ENCODE results near the gene ANKH.
"Not testable (repeated sequence)": the region's sequence is repeated elsewhere in the genome, so short reads cannot be mapped to it uniquely, and the experiment has no call there.

Gene ANKH

GRCh38 chr5:14859150-14859549 is 12.4 kb downstream of the ANKH start:
- in situ Hi-C loops (cut with MboI; ENCODE audit: low sequenced_read_pairs) = no loop called here

- in situ Hi-C loops (cut with MboI; ENCODE audit: low sequenced_read_pairs) = no loop called here
Observed at GRCh38 chr5:14855366-14855765, 16.2 kb downstream of the ANKH start.

GRCh38 chr5:14854799-14855198 is 16.8 kb downstream of the ANKH start:
- in situ Hi-C loops (cut with MboI; ENCODE audit: low sequenced_read_pairs) = no loop called here

- in situ Hi-C loops (cut with MboI; ENCODE audit: low sequenced_read_pairs) = no loop called here
Observed at GRCh38 chr5:14853685-14854084, 17.9 kb downstream of the ANKH start.

GRCh38 chr5:14852779-14853178 is 18.8 kb downstream of the ANKH start:
- in situ Hi-C loops (cut with MboI; ENCODE audit: low sequenced_read_pairs) = no loop called here

GRCh38 chr5:14851999-14852526 is 19.5 kb downstream of the ANKH start:
- in situ Hi-C loops (cut with MboI; ENCODE audit: low sequenced_read_pairs) = no loop called here

- in situ Hi-C loops (cut with MboI; ENCODE audit: low sequenced_read_pairs) = no loop called here
Observed at GRCh38 chr5:14851597-14851996, 20.0 kb downstream of the ANKH start.

- in situ Hi-C loops (cut with MboI; ENCODE audit: low sequenced_read_pairs) = no loop called here
Observed at GRCh38 chr5:14851050-14851419, 20.5 kb downstream of the ANKH start.

GRCh38 chr5:14850419-14851049 is 21.0 kb downstream of the ANKH start:
- in situ Hi-C loops (cut with MboI; ENCODE audit: low sequenced_read_pairs) = no loop called here

GRCh38 chr5:14849516-14850294 is 21.9 kb downstream of the ANKH start:
- in situ Hi-C loops (cut with MboI; ENCODE audit: low sequenced_read_pairs) = no loop called here

GRCh38 chr5:14848942-14849341 is 22.6 kb downstream of the ANKH start:
- in situ Hi-C loops (cut with MboI; ENCODE audit: low sequenced_read_pairs) = not testable (repeated sequence)

GRCh38 chr5:14848385-14848784 is 23.2 kb downstream of the ANKH start:
- in situ Hi-C loops (cut with MboI; ENCODE audit: low sequenced_read_pairs) = no loop called here

- in situ Hi-C loops (cut with MboI; ENCODE audit: low sequenced_read_pairs) = no loop called here
Observed at GRCh38 chr5:14847471-14847870, 24.1 kb downstream of the ANKH start.

GRCh38 chr5:14842117-14842516 is 29.5 kb downstream of the ANKH start:
- in situ Hi-C loops (cut with MboI; ENCODE audit: low sequenced_read_pairs) = no loop called here

GRCh38 chr5:14840624-14841023 is 31.0 kb downstream of the ANKH start:
- in situ Hi-C loops (cut with MboI; ENCODE audit: low sequenced_read_pairs) = no loop called here

- in situ Hi-C loops (cut with MboI; ENCODE audit: low sequenced_read_pairs) = no loop called here
Observed at GRCh38 chr5:14838396-14839319, 32.9 kb downstream of the ANKH start.

GRCh38 chr5:14837423-14838122 is 34.0 kb downstream of the ANKH start:
- in situ Hi-C loops (cut with MboI; ENCODE audit: low sequenced_read_pairs) = not testable (repeated sequence)

- in situ Hi-C loops (cut with MboI; ENCODE audit: low sequenced_read_pairs) = no loop called here
Observed at GRCh38 chr5:14834584-14835550, 36.7 kb downstream of the ANKH start.

- in situ Hi-C loops (cut with MboI; ENCODE audit: low sequenced_read_pairs) = no loop called here
Observed at GRCh38 chr5:14834062-14834461, 37.5 kb downstream of the ANKH start.

GRCh38 chr5:14831006-14831338 is 40.6 kb downstream of the ANKH start:
- in situ Hi-C loops (cut with MboI; ENCODE audit: low sequenced_read_pairs) = no loop called here

Data from HL-60/S4 (cell line).